ENCODE data around the gene PGRMC2. TPM values are rescaled to one million over a fixed set of nuclear protein-coding genes. Genes with fewer than 3 reads are reported as not detected.

Gene PGRMC2
- total and polyA plus RNA-seq, 2 donors (not counting 1 experiment from before 2014, with no cell fraction given), result 4.7 to 30.7 TPM

DNA sequence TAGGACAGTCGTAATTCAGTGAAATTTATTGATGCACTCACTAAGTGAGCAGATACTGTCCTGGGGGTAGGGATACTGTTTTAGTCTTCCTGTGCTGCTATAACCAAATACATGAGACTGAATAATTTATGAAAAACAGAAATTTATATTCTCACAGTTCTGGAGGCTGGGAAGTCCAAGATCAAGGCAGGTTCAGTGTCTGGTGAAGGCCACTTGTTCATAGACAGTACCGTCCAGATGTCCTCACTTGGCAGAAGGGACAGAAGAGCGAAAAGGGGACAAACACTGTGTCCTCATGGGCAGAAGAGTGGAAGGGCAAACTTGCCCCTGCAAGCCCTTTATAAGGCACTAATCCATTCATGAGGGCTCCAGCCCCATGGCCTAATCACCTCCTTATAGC, 45.6 kb downstream of the PGRMC2 start:
- Histone ChIP-seq H2AFZ (ENCODE audit: insufficient read depth, low read depth, low read length, poor library complexity, severe bottlenecking) (no peak overlapping the region), H3K9me3 (ENCODE audit: control extremely low read depth in 1 of 3, control insufficient read depth in 2 of 3, insufficient read depth in 1 of 3, low read length in 2 of 3) (peaks cover 0 to 3% (median 0%) of the 10 kb centered on the region in 3 donors), H3K79me2 (ENCODE audit: control insufficient read depth, insufficient read depth, low read length) (no peaks in the 10 kb centered on the region), H3K27ac (ENCODE audit: low read length in 2 of 2) (no peak overlapping the region), H3K4me1 (ENCODE audit: control insufficient read depth in 2 of 2, insufficient read depth in 2 of 2, low read length in 2 of 2) (no peaks in the 10 kb centered on the region), H3K4me3 (ENCODE audit: control extremely low read depth in 1 of 5, extremely low read depth in 1 of 5, insufficient read depth in 1 of 5, low read depth in 2 of 5, low read length in 4 of 5) (no peak overlapping the region), H4K20me1 (ENCODE audit: control insufficient read depth, insufficient read depth, low read length, poor library complexity, severe bottlenecking) (no peaks in the 10 kb centered on the region), H3K4me2 (replicated peaks; ENCODE audit: low read depth, low read length, poor library complexity, severe bottlenecking) (no peak overlapping the region), H3K36me3 (replicated peaks in 1 of 2; ENCODE audit: control extremely low read depth in 1 of 2, control insufficient read depth in 1 of 2, extremely low read depth in 1 of 2, insufficient read depth in 2 of 2, low read length in 1 of 2) (no peaks in the 10 kb centered on the region), H3K9ac (ENCODE audit: low read length) (no peak overlapping the region), H3K27me3 (replicated peaks in 1 of 4; ENCODE audit: control extremely low read depth in 1 of 4, control insufficient read depth in 3 of 4, insufficient read depth in 4 of 4, low read length in 3 of 4) (peaks cover 0 to 4% (median 0%) of the 10 kb centered on the region in 4 experiments)
- DNase-seq (no peak), ATAC-seq (ENCODE audit: low read depth) (no peak)
- no peak for TF ChIP-seq EZH2 (IDR thresholded peaks at IDR 0.05; ENCODE audit: borderline replicate concordance, insufficient read depth, low read depth, low read length, poor library complexity, severe bottlenecking)
- TF ChIP-seq, protein P1, sequence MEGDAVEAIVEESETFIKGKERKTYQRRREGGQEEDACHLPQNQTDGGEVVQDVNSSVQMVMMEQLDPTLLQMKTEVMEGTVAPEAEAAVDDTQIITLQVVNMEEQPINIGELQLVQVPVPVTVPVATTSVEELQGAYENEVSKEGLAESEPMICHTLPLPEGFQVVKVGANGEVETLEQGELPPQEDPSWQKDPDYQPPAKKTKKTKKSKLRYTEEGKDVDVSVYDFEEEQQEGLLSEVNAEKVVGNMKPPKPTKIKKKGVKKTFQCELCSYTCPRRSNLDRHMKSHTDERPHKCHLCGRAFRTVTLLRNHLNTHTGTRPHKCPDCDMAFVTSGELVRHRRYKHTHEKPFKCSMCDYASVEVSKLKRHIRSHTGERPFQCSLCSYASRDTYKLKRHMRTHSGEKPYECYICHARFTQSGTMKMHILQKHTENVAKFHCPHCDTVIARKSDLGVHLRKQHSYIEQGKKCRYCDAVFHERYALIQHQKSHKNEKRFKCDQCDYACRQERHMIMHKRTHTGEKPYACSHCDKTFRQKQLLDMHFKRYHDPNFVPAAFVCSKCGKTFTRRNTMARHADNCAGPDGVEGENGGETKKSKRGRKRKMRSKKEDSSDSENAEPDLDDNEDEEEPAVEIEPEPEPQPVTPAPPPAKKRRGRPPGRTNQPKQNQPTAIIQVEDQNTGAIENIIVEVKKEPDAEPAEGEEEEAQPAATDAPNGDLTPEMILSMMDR (IDR thresholded peaks at IDR 0.05), result no peak
- intact Hi-C loops (cut with micrococcal nuclease), result no loop called here
- no peak overlapping the region for H3K27ac Mint-ChIP-seq
- no peaks in the 10 kb centered on the region for H3K4me1 Mint-ChIP-seq
- no peak overlapping the region for H3K4me3 Mint-ChIP-seq
- H3K27me3 Mint-ChIP-seq, result peaks cover 7% of the 10 kb centered on the region
- POLR2A ChIA-PET, result no interaction called here
- CTCF ChIA-PET, result interaction anchor here (0.6 kb wide), 1 partner anchor 274 kb away, joined by 3 read pairs; no protein-coding TSS in a partner anchor
- no peaks in the 10 kb centered on the region for H3K9me3 Mint-ChIP-seq (ENCODE audit: insufficient read depth)
- 76% methylated on average over 2 of the region's 3 CpGs for WGBS (ENCODE audit: insufficient coverage)

DNA sequence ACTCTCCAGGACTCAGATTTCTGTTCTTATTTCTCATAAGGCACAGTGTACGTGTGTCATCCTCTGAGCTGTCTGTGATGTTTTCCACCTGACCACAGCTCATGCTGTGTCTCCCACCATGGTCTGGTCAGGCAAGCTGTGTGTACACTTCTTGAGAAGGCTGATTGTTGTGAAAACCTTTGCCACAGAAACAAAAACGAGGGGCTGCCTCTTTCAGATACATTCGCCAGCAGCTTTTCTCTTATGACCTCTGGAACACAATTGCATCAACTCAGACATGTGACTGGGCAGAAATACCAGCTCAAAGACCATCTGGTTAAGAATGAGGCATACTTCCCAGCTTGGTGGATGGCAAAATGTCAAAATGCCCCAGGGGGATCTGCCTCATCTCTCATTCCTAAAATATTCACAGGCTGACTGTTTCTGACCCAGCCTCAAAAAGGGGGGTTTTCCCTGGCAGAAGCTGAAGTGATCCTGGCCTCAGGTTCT, 46.1 kb downstream of the PGRMC2 start:
- ChIA-PET CTCF (interaction anchor here (0.6 kb wide), 1 partner anchor 274 kb away, joined by 3 read pairs; no protein-coding TSS in a partner anchor), POLR2A (no interaction called here)
- ATAC-seq (ENCODE audit: low read depth) (no peak), DNase-seq (no peak)
- Mint-ChIP-seq H3K4me3 (no peak overlapping the region), H3K4me1 (no peaks in the 10 kb centered on the region), H3K27me3 (peaks cover 7% of the 10 kb centered on the region), H3K9me3 (ENCODE audit: insufficient read depth) (no peaks in the 10 kb centered on the region), H3K27ac (no peak overlapping the region)
- no peak for TF ChIP-seq EZH2 (IDR thresholded peaks at IDR 0.05; ENCODE audit: borderline replicate concordance, insufficient read depth, low read depth, low read length, poor library complexity, severe bottlenecking)
- TF ChIP-seq, protein P1 (IDR thresholded peaks at IDR 0.05), result no peak
- no peaks in the 10 kb centered on the region for H3K79me2 ChIP-seq (ENCODE audit: control insufficient read depth, insufficient read depth, low read length)
- 79% methylated on average over 3 of the region's 3 CpGs for WGBS (ENCODE audit: insufficient coverage)
- intact Hi-C loops (cut with micrococcal nuclease), result no loop called here
- H3K4me2 ChIP-seq (replicated peaks; ENCODE audit: low read depth, low read length, poor library complexity, severe bottlenecking), result no peak overlapping the region
- peaks cover 0 to 4% (median 0%) of the 10 kb centered on the region in 4 experiments for H3K27me3 ChIP-seq (replicated peaks in 1 of 4; ENCODE audit: control extremely low read depth in 1 of 4, control insufficient read depth in 3 of 4, insufficient read depth in 4 of 4, low read length in 3 of 4)
- no peaks in the 10 kb centered on the region for H4K20me1 ChIP-seq (ENCODE audit: control insufficient read depth, insufficient read depth, low read length, poor library complexity, severe bottlenecking)
- H3K9ac ChIP-seq (ENCODE audit: low read length), result no peak overlapping the region
- H3K27ac ChIP-seq (ENCODE audit: low read length in 2 of 2), result no peak overlapping the region
- no peak overlapping the region for H3K4me3 ChIP-seq (ENCODE audit: control extremely low read depth in 1 of 5, extremely low read depth in 1 of 5, insufficient read depth in 1 of 5, low read depth in 2 of 5, low read length in 4 of 5)
- H3K4me1 ChIP-seq (ENCODE audit: control insufficient read depth in 2 of 2, insufficient read depth in 2 of 2, low read length in 2 of 2), result no peaks in the 10 kb centered on the region
- H3K36me3 ChIP-seq (replicated peaks in 1 of 2; ENCODE audit: control extremely low read depth in 1 of 2, control insufficient read depth in 1 of 2, extremely low read depth in 1 of 2, insufficient read depth in 2 of 2, low read length in 1 of 2), result no peaks in the 10 kb centered on the region
- peaks cover 0 to 3% (median 0%) of the 10 kb centered on the region in 3 donors for H3K9me3 ChIP-seq (ENCODE audit: control extremely low read depth in 1 of 3, control insufficient read depth in 2 of 3, insufficient read depth in 1 of 3, low read length in 2 of 3)
- no peak overlapping the region for H2AFZ ChIP-seq (ENCODE audit: insufficient read depth, low read depth, low read length, poor library complexity, severe bottlenecking)

Measured in B cell (primary cell).